ENCODE results near the gene TNFAIP8L2. TPM values are rescaled to one million over a fixed set of nuclear protein-coding genes. Genes with fewer than 3 reads are reported as not detected.

Gene TNFAIP8L2
- polyA plus RNA-seq, 1 donor from 2014 or later, result not detected

DNA sequence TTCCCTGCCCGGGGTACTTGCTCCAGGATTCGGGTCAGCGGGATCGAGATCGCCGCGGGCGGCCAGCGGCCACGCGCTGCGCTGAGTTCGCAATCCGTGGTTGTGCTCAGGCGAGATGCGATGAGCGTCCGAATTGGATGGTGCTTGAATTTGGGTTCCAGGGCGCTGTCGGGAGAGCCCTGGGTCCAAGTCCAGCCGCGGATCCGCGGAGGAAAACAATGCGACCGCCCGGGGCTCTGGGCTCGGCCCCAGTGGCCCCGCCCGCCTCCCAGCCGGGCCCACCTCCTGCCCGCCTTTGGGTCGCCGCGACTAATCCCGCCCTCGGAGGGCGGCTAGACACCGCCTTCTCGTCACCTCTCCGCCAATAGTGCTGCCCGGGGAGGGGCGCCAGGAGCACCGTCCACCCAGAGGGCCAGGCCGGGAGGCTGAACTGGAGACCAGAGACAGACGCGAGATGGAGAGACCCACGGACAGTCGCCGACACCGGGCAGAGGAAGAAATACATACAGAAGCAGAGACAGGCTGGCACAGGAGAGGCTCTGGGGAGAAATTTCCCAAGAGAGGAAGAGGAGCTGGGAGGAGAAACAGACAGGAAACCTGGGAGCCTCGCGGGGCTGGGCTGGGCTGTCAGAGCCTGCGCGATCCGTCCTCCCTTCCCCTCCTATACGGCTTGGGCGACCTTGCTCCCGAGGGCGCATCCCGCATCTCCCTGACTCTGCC lies 9.9 kb upstream of the TNFAIP8L2 start, which contains the start of gene SEMA6C:
Gene SEMA6C (minus strand): TSS at position 220 of the 720 bp plus-strand sequence. CDS start 4,010 bp downstream, outside the sequence.
- H2AFZ ChIP-seq (ENCODE audit: low read depth, low read length), result peak within 1 kb of the TSS; percentile 85
- H4K20me1 ChIP-seq (ENCODE audit: insufficient read depth), result peaks cover 7% of the 10 kb centered on the region
- no peaks in the 10 kb centered on the region for H3K9me2 ChIP-seq (ENCODE audit: insufficient read depth, low read length)
- no peaks in the 10 kb centered on the region for H3K27me3 ChIP-seq (ENCODE audit: insufficient read depth, low read depth, low read length)
- peak within 1 kb of the TSS; percentile 92 for H3K4me2 ChIP-seq (ENCODE audit: low read length)
- no peaks in the 10 kb centered on the region for H3K36me3 ChIP-seq (ENCODE audit: insufficient read depth, low read length)
- peak within 1 kb of the TSS; percentile 87 for H3K27ac ChIP-seq (ENCODE audit: low read length)
- no peaks in the 10 kb centered on the region for H3F3A ChIP-seq (ENCODE audit: insufficient read depth, low read length, poor library complexity, severe bottlenecking)
- no peaks in the 10 kb centered on the region for H3K9me3 ChIP-seq (ENCODE audit: low read length)
- peaks cover 41% of the 10 kb centered on the region for H3K79me2 ChIP-seq (replicated peaks; ENCODE audit: insufficient read depth, low read length)
- peak within 1 kb of the TSS; percentile 98 for H3K9ac ChIP-seq (ENCODE audit: low read length)
- TF ChIP-seq POLR2AphosphoS5 (IDR thresholded peaks at IDR 0.05) (peak; percentile 80), TAF1 (IDR thresholded peaks at IDR 0.05; ENCODE audit: low read depth) (peak; percentile 38), EZH2 (IDR thresholded peaks at IDR 0.05; ENCODE audit: borderline replicate concordance, insufficient read depth, low read length, poor library complexity, severe bottlenecking) (no peak), RAD21 (conservative IDR thresholded peaks at IDR 0.05) (no peak), SMC3 (conservative IDR thresholded peaks at IDR 0.05; ENCODE audit: poor library complexity) (peak; percentile 7), EP300 (conservative IDR thresholded peaks at IDR 0.05; ENCODE audit: poor library complexity, severe bottlenecking) (peak; percentile 8), MXI1 (conservative IDR thresholded peaks at IDR 0.05; ENCODE audit: poor library complexity, severe bottlenecking) (no peak)
- TF ChIP-seq, protein P1, sequence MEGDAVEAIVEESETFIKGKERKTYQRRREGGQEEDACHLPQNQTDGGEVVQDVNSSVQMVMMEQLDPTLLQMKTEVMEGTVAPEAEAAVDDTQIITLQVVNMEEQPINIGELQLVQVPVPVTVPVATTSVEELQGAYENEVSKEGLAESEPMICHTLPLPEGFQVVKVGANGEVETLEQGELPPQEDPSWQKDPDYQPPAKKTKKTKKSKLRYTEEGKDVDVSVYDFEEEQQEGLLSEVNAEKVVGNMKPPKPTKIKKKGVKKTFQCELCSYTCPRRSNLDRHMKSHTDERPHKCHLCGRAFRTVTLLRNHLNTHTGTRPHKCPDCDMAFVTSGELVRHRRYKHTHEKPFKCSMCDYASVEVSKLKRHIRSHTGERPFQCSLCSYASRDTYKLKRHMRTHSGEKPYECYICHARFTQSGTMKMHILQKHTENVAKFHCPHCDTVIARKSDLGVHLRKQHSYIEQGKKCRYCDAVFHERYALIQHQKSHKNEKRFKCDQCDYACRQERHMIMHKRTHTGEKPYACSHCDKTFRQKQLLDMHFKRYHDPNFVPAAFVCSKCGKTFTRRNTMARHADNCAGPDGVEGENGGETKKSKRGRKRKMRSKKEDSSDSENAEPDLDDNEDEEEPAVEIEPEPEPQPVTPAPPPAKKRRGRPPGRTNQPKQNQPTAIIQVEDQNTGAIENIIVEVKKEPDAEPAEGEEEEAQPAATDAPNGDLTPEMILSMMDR (IDR thresholded peaks at IDR 0.05; ENCODE audit: poor library complexity, severe bottlenecking), result no peak
- TF ChIP-seq, protein P2, sequence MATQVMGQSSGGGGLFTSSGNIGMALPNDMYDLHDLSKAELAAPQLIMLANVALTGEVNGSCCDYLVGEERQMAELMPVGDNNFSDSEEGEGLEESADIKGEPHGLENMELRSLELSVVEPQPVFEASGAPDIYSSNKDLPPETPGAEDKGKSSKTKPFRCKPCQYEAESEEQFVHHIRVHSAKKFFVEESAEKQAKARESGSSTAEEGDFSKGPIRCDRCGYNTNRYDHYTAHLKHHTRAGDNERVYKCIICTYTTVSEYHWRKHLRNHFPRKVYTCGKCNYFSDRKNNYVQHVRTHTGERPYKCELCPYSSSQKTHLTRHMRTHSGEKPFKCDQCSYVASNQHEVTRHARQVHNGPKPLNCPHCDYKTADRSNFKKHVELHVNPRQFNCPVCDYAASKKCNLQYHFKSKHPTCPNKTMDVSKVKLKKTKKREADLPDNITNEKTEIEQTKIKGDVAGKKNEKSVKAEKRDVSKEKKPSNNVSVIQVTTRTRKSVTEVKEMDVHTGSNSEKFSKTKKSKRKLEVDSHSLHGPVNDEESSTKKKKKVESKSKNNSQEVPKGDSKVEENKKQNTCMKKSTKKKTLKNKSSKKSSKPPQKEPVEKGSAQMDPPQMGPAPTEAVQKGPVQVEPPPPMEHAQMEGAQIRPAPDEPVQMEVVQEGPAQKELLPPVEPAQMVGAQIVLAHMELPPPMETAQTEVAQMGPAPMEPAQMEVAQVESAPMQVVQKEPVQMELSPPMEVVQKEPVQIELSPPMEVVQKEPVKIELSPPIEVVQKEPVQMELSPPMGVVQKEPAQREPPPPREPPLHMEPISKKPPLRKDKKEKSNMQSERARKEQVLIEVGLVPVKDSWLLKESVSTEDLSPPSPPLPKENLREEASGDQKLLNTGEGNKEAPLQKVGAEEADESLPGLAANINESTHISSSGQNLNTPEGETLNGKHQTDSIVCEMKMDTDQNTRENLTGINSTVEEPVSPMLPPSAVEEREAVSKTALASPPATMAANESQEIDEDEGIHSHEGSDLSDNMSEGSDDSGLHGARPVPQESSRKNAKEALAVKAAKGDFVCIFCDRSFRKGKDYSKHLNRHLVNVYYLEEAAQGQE (IDR thresholded peaks at IDR 0.05; ENCODE audit: borderline replicate concordance), result peak; percentile 67
- peak within 1 kb of the TSS; percentile 100 for H3K4me3 ChIP-seq (ENCODE audit: low read length)

DNA sequence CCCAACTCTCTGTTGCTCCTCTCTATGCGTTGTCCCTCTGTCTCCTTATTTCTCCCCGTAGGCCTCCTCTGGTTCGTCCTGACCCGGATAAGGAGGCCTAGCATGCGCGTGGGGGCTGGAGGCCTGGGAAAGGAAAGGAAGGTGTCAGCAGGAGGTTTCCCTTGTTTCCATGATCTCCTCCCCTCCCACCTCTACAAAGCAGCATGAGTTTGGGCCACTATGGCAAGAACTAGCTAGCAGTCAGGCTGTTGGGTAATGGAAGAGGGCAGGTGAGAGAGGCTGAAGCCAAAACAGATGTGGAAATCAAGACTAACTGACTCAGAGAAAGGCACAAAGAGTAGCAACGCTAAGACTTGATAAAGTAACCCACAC lies 9.3 kb upstream of the TNFAIP8L2 start:
- Histone ChIP-seq H3K9ac (ENCODE audit: low read length) (peak overlapping the region; percentile 98), H3K9me3 (ENCODE audit: low read length) (no peaks in the 10 kb centered on the region), H3K4me3 (ENCODE audit: low read length) (peak overlapping the region; percentile 100), H3K9me2 (ENCODE audit: insufficient read depth, low read length) (no peaks in the 10 kb centered on the region), H3K27ac (ENCODE audit: low read length) (peak overlapping the region; percentile 87), H2AFZ (ENCODE audit: low read depth, low read length) (peak overlapping the region; percentile 85), H4K20me1 (ENCODE audit: insufficient read depth) (peaks cover 7% of the 10 kb centered on the region), H3K27me3 (ENCODE audit: insufficient read depth, low read depth, low read length) (no peaks in the 10 kb centered on the region), H3K4me2 (ENCODE audit: low read length) (peak overlapping the region; percentile 92), H3K79me2 (replicated peaks; ENCODE audit: insufficient read depth, low read length) (peaks cover 40% of the 10 kb centered on the region), H3F3A (ENCODE audit: insufficient read depth, low read length, poor library complexity, severe bottlenecking) (no peaks in the 10 kb centered on the region), H3K36me3 (ENCODE audit: insufficient read depth, low read length) (no peaks in the 10 kb centered on the region)
- TF ChIP-seq, protein P2 (IDR thresholded peaks at IDR 0.05; ENCODE audit: borderline replicate concordance), result peak; percentile 13
- no peak for TF ChIP-seq RAD21 (conservative IDR thresholded peaks at IDR 0.05)

All from neural cell (in vitro differentiated cells).